ENCODE measurements around the gene GRIK3.

The GRIK3 gene

GRCh38 chr1:37042506-37042905, 8.2 kb upstream of the GRIK3 start:
- DNase-seq: no peak

GRCh38 chr1:37041483-37041882, 7.2 kb upstream of the GRIK3 start:
- DNase-seq: no peak

- no peak for DNase-seq
These were observed 6.5 kb upstream of the GRIK3 start for GRCh38 chr1:37040773-37041172.

GRCh38 chr1:37040261-37040660, 5.9 kb upstream of the GRIK3 start:
- no peak for DNase-seq

- no peak for DNase-seq
These were observed 4.1 kb upstream of the GRIK3 start for GRCh38 chr1:37038227-37039093.

- no peak for DNase-seq
These were observed 3.4 kb upstream of the GRIK3 start for GRCh38 chr1:37037690-37038089.

GRCh38 chr1:37036667-37037053, 2.3 kb upstream of the GRIK3 start:
- no peak for DNase-seq

- DNase-seq: no peak
These were observed 1.7 kb upstream of the GRIK3 start for GRCh38 chr1:37035796-37036666.

- no peak for DNase-seq
These were observed 838 bp upstream of the GRIK3 start for GRCh38 chr1:37035014-37035691.

- no peak for DNase-seq
These were observed 787 bp downstream of the GRIK3 start for GRCh38 chr1:37033355-37034101.

- no peak for DNase-seq
These were observed 1.5 kb downstream of the GRIK3 start for GRCh38 chr1:37032660-37033354.

GRCh38 chr1:37031871-37032270, 2.4 kb downstream of the GRIK3 start:
- no peak for DNase-seq

- no peak for DNase-seq
These were observed 2.9 kb downstream of the GRIK3 start for GRCh38 chr1:37031429-37031828.

- DNase-seq: no peak
These were observed 5.2 kb downstream of the GRIK3 start for GRCh38 chr1:37028981-37029617.

GRCh38 chr1:37021502-37021901, 12.8 kb downstream of the GRIK3 start:
- no peak for DNase-seq

- no peak for DNase-seq
These were observed 13.6 kb downstream of the GRIK3 start for GRCh38 chr1:37020653-37021277.

- no peak for DNase-seq
These were observed 15.8 kb downstream of the GRIK3 start for GRCh38 chr1:37018510-37018909.

- no peak for DNase-seq
These were observed 16.6 kb downstream of the GRIK3 start for GRCh38 chr1:37017720-37018119.

GRCh38 chr1:37016121-37016520, 18.2 kb downstream of the GRIK3 start:
- no peak for DNase-seq

GRCh38 chr1:37015713-37016112, 18.6 kb downstream of the GRIK3 start:
- DNase-seq: no peak

GRCh38 chr1:37012226-37012625, 22.1 kb downstream of the GRIK3 start:
- DNase-seq: no peak

Data from CD4-positive, alpha-beta T cell treated with Interferon alpha-2 for 1 hour (primary cell).